ENCODE data around the gene KDM1B. TPM values are rescaled to one million over a fixed set of nuclear protein-coding genes. Genes with fewer than 3 reads are reported as not detected.
A peak's percentile ranks its signal among the peaks of the same experiment; 100 is the strongest.

Gene KDM1B
- total RNA-seq, 1 donor from 2014 or later = 9.9 TPM

GRCh38 chr6:18263418-18264218 lies 108.4 kb downstream of the KDM1B start:
- H3K9me3 Mint-ChIP-seq = peaks cover 5% of the 10 kb centered on the region
- H3K27me3 Mint-ChIP-seq (ENCODE audit: low read depth) = no peaks in the 10 kb centered on the region
- peaks cover 54% of the 10 kb centered on the region for H3K36me3 Mint-ChIP-seq (ENCODE audit: low read depth)
- intact Hi-C loops (cut with micrococcal nuclease) = loop anchor here (1.0 to 5.0 kb wide), 3 partner anchors 108 to 557 kb away; partner anchors contain the start of genes KDM1B, KIF13A, NUP153 and TPMT
- no peak for DNase-seq (ENCODE audit: low spot score)
- H3K4me3 Mint-ChIP-seq (ENCODE audit: low read depth) = peak overlapping the region; percentile 98
- peaks cover 40% of the 10 kb centered on the region for H3K4me1 Mint-ChIP-seq (ENCODE audit: low read depth)
- peak overlapping the region; percentile 97 for H3K27ac Mint-ChIP-seq

GRCh38 chr6:18264219-18264922 lies 109.1 kb downstream of the KDM1B start, which contains the start of gene DEK:
Gene DEK, minus strand, starts transcription at chr6:18264530. Its CDS starts 543 bp downstream, at chr6:18263987.
- Mint-ChIP-seq H3K4me1 (ENCODE audit: low read depth) (peaks cover 40% of the 10 kb centered on the region), H3K27me3 (ENCODE audit: low read depth) (no peaks in the 10 kb centered on the region), H3K4me3 (ENCODE audit: low read depth) (peak within 1 kb of the TSS; percentile 98), H3K27ac (peak within 1 kb of the TSS; percentile 97), H3K9me3 (peaks cover 5% of the 10 kb centered on the region), H3K36me3 (ENCODE audit: low read depth) (peaks cover 50% of the 10 kb centered on the region)
- intact Hi-C loops (cut with micrococcal nuclease) = loop anchor here (2.0 to 5.0 kb wide), 2 partner anchors 277 to 558 kb away; partner anchors contain the start of genes KIF13A and NUP153
- peak; percentile 82 for DNase-seq (ENCODE audit: low spot score)

- H3K27ac Mint-ChIP-seq = peak overlapping the region; percentile 85
- no peaks in the 10 kb centered on the region for H3K27me3 Mint-ChIP-seq (ENCODE audit: low read depth)
- intact Hi-C loops (cut with micrococcal nuclease) = loop anchor here (1.0 to 5.0 kb wide), 3 partner anchors 244 to 558 kb away; partner anchors contain the start of genes KIF13A and NUP153
- peak overlapping the region; percentile 81 for H3K4me3 Mint-ChIP-seq (ENCODE audit: low read depth)
- peaks cover 44% of the 10 kb centered on the region for H3K36me3 Mint-ChIP-seq (ENCODE audit: low read depth)
- H3K9me3 Mint-ChIP-seq = peaks cover 5% of the 10 kb centered on the region
- H3K4me1 Mint-ChIP-seq (ENCODE audit: low read depth) = peaks cover 34% of the 10 kb centered on the region
- DNase-seq (ENCODE audit: low spot score) = no peak
These were observed 109.7 kb downstream of the KDM1B start for GRCh38 chr6:18264923-18265377.

GRCh38 chr6:18265787-18266522 lies 110.7 kb downstream of the KDM1B start:
- peaks cover 34% of the 10 kb centered on the region for H3K36me3 Mint-ChIP-seq (ENCODE audit: low read depth)
- H3K4me3 Mint-ChIP-seq (ENCODE audit: low read depth) = peak overlapping the region; percentile 81
- H3K4me1 Mint-ChIP-seq (ENCODE audit: low read depth) = peaks cover 24% of the 10 kb centered on the region
- H3K9me3 Mint-ChIP-seq = peaks cover 5% of the 10 kb centered on the region
- intact Hi-C loops (cut with micrococcal nuclease) = loop anchor here (1.0 to 2.0 kb wide), 2 partner anchors 243 to 559 kb away; partner anchors contain the start of gene NUP153
- no peaks in the 10 kb centered on the region for H3K27me3 Mint-ChIP-seq (ENCODE audit: low read depth)
- no peak for DNase-seq (ENCODE audit: low spot score)
- H3K27ac Mint-ChIP-seq = peak overlapping the region; percentile 85

GRCh38 chr6:18266523-18266912 lies 111.3 kb downstream of the KDM1B start:
- H3K9me3 Mint-ChIP-seq = peaks cover 5% of the 10 kb centered on the region
- H3K4me1 Mint-ChIP-seq (ENCODE audit: low read depth) = peaks cover 23% of the 10 kb centered on the region
- no peak overlapping the region for H3K27ac Mint-ChIP-seq
- H3K27me3 Mint-ChIP-seq (ENCODE audit: low read depth) = no peaks in the 10 kb centered on the region
- intact Hi-C loops (cut with micrococcal nuclease) = no loop called here
- peaks cover 31% of the 10 kb centered on the region for H3K36me3 Mint-ChIP-seq (ENCODE audit: low read depth)
- no peak for DNase-seq (ENCODE audit: low spot score)
- no peak overlapping the region for H3K4me3 Mint-ChIP-seq (ENCODE audit: low read depth)

- DNase-seq (ENCODE audit: low spot score) = no peak
- H3K36me3 Mint-ChIP-seq (ENCODE audit: low read depth) = peaks cover 15% of the 10 kb centered on the region
- peaks cover 9% of the 10 kb centered on the region for H3K4me1 Mint-ChIP-seq (ENCODE audit: low read depth)
- peaks cover 5% of the 10 kb centered on the region for H3K9me3 Mint-ChIP-seq
- no peak overlapping the region for H3K4me3 Mint-ChIP-seq (ENCODE audit: low read depth)
- H3K27ac Mint-ChIP-seq = no peak overlapping the region
- intact Hi-C loops (cut with micrococcal nuclease) = no loop called here
- H3K27me3 Mint-ChIP-seq (ENCODE audit: low read depth) = peaks cover 12% of the 10 kb centered on the region
These were observed 112.8 kb downstream of the KDM1B start for GRCh38 chr6:18268066-18268465.

GRCh38 chr6:18269253-18269652 lies 114.0 kb downstream of the KDM1B start:
- Mint-ChIP-seq H3K9me3 (peaks cover 5% of the 10 kb centered on the region), H3K4me3 (ENCODE audit: low read depth) (no peak overlapping the region), H3K4me1 (ENCODE audit: low read depth) (peaks cover 9% of the 10 kb centered on the region), H3K27me3 (ENCODE audit: low read depth) (peaks cover 16% of the 10 kb centered on the region), H3K36me3 (ENCODE audit: low read depth) (peaks cover 7% of the 10 kb centered on the region), H3K27ac (no peak overlapping the region)
- DNase-seq (ENCODE audit: low spot score) = no peak
- intact Hi-C loops (cut with micrococcal nuclease) = no loop called here

- no peak for DNase-seq (ENCODE audit: low spot score)
These were observed 114.5 kb downstream of the KDM1B start for GRCh38 chr6:18269717-18270116.

GRCh38 chr6:18270216-18270615 lies 115.0 kb downstream of the KDM1B start:
- peaks cover 4% of the 10 kb centered on the region for H3K4me1 Mint-ChIP-seq (ENCODE audit: low read depth)
- H3K27ac Mint-ChIP-seq = no peak overlapping the region
- H3K36me3 Mint-ChIP-seq (ENCODE audit: low read depth) = peaks cover 4% of the 10 kb centered on the region
- peaks cover 23% of the 10 kb centered on the region for H3K27me3 Mint-ChIP-seq (ENCODE audit: low read depth)
- H3K9me3 Mint-ChIP-seq = peaks cover 4% of the 10 kb centered on the region
- no peak overlapping the region for H3K4me3 Mint-ChIP-seq (ENCODE audit: low read depth)
- no peak for DNase-seq (ENCODE audit: low spot score)
- intact Hi-C loops (cut with micrococcal nuclease) = no loop called here

More at GRCh38 chr6:18269717-18270116, 114.5 kb downstream of the KDM1B start:
- Mint-ChIP-seq H3K36me3 (ENCODE audit: low read depth) (peaks cover 7% of the 10 kb centered on the region), H3K27ac (no peak overlapping the region), H3K4me3 (ENCODE audit: low read depth) (no peak overlapping the region), H3K4me1 (ENCODE audit: low read depth) (peaks cover 9% of the 10 kb centered on the region), H3K9me3 (peaks cover 5% of the 10 kb centered on the region), H3K27me3 (ENCODE audit: low read depth) (peaks cover 18% of the 10 kb centered on the region)
- intact Hi-C loops (cut with micrococcal nuclease) = no loop called here

Other genes with a start within 250 kb of the KDM1B start
- 0.48 TPM in 1 of 2 replicates, not detected in the other for gene KIF13A, start 167.8 kb upstream of the KDM1B start, total RNA-seq
- 0.23 and 0.43 TPM in 2 replicates for gene NHLRC1, start 32.7 kb upstream of the KDM1B start, total RNA-seq
- 5.0 and 5.2 TPM in 2 replicates for gene TPMT, start 345 bp upstream of the KDM1B start, total RNA-seq
- gene DEK, start 109.1 kb downstream of the KDM1B start, total RNA-seq = 182 and 198 TPM in 2 replicates
- 4.0 and 5.7 TPM in 2 replicates for gene RNF144B, start 231.9 kb downstream of the KDM1B start, total RNA-seq

Data from activated T-helper 2 cell treated with anti-CD3 and anti-CD28 coated beads, Interferon-gamma antibody, Interleukin-2, Interleukin-4, amounts not matched to agents 10 μg/mL and 5 μg/mL and 100 μg/mL, durations not matched to agents 14 hours and 24 hours and 36 hours (primary cell).